Measurements from ENCODE around the gene STK40.

GRCh38 chr1:36346741-36347370 lies 38.9 kb downstream of the STK40 start:
- no peak for TF ChIP-seq POLR2A (IDR thresholded peaks at IDR 0.05; ENCODE audit: low read depth, low read length)
- TF ChIP-seq SPI1 (IDR thresholded peaks at IDR 0.05; ENCODE audit: low read depth, low read length) = no peak
- TF ChIP-seq TAF1 (IDR thresholded peaks at IDR 0.05; ENCODE audit: low read depth, low read length) = no peak
- no peak for TF ChIP-seq POLR2AphosphoS5 (IDR thresholded peaks at IDR 0.05; ENCODE audit: low read depth, low read length)
- no peak for TF ChIP-seq PAX5 (IDR thresholded peaks at IDR 0.05; ENCODE audit: insufficient read depth, low read length, severe bottlenecking)
- no peak for TF ChIP-seq POU2F2 (IDR thresholded peaks at IDR 0.05; ENCODE audit: low read depth, low read length)

Data from GM12891 (cell line).